GM19397 (cell line): Measurements from ENCODE around the gene CST6.
"Not testable (repeated sequence)": the region's sequence is repeated elsewhere in the genome, so short reads cannot be mapped to it uniquely, and the experiment has no call there.

ENCODE experiments used
- ATAC-seq: cut with Tn5 transposase; IDR thresholded peaks from one replicate; pipeline ENCODE4 v1.9.1; 2021; ENCODE audit warnings: mild to moderate bottlenecking, moderate library complexity; ENCODE audit not compliant: unreplicated experiment

CST6 gene

GRCh38 chr11:65983589-65983987 lies 28.2 kb upstream of the CST6 start:
- ATAC-seq = no peak

GRCh38 chr11:65987336-65987735 lies 24.5 kb upstream of the CST6 start:
- ATAC-seq = no peak

- ATAC-seq = peak; percentile 91
These were observed 22.8 kb upstream of the CST6 start for GRCh38 chr11:65988791-65989592.

GRCh38 chr11:65992056-65992455 lies 19.8 kb upstream of the CST6 start:
- no peak for ATAC-seq

- ATAC-seq = no peak
These were observed 14.5 kb upstream of the CST6 start for GRCh38 chr11:65997286-65997685.

- ATAC-seq = peak; percentile 66
These were observed 9.7 kb upstream of the CST6 start, which contains the start of the genes BANF1 and EIF1AD for GRCh38 chr11:66001942-66002647. Gene BANF1 (plus strand): TSS chr11:66002503. CDS start chr11:66003251, 748 bp downstream. Gene EIF1AD (minus strand): TSS chr11:66002157. CDS start chr11:66000389, 1,768 bp downstream.

- peak; percentile 58 for ATAC-seq
These were observed 9.1 kb upstream of the CST6 start for GRCh38 chr11:66002648-66003225.

GRCh38 chr11:66003291-66003690 lies 8.5 kb upstream of the CST6 start:
- no peak for ATAC-seq

- ATAC-seq = no peak
These were observed 7.6 kb upstream of the CST6 start for GRCh38 chr11:66004186-66004585.

GRCh38 chr11:66006134-66006890 lies 5.5 kb upstream of the CST6 start:
- ATAC-seq = no peak

GRCh38 chr11:66006891-66007176 lies 5.0 kb upstream of the CST6 start:
- no peak for ATAC-seq

GRCh38 chr11:66007201-66007634 lies 4.6 kb upstream of the CST6 start:
- no peak for ATAC-seq

- ATAC-seq = no peak
These were observed 3.7 kb upstream of the CST6 start for GRCh38 chr11:66008095-66008467.

GRCh38 chr11:66008468-66009101 lies 3.2 kb upstream of the CST6 start:
- ATAC-seq = no peak

GRCh38 chr11:66010036-66010435 lies 1.8 kb upstream of the CST6 start:
- not testable (repeated sequence) for ATAC-seq

GRCh38 chr11:66011239-66011784 lies 496 bp upstream of the CST6 start:
- no peak for ATAC-seq

- ATAC-seq = no peak
These were observed 650 bp downstream of the CST6 start for GRCh38 chr11:66012371-66012945.

- ATAC-seq = no peak
These were observed 1.3 kb downstream of the CST6 start for GRCh38 chr11:66012946-66013761.

- ATAC-seq = no peak
These were observed 1.9 kb downstream of the CST6 start for GRCh38 chr11:66013762-66014100.
